Measurements from ENCODE around the gene CMTM8. TPM values are rescaled to one million over a fixed set of nuclear protein-coding genes. Genes with fewer than 3 reads are reported as not detected.

The CMTM8 gene
- total RNA-seq, 4 donors from 2014 or later, result 1.4 to 4.1 (median 2.9) TPM

DNA sequence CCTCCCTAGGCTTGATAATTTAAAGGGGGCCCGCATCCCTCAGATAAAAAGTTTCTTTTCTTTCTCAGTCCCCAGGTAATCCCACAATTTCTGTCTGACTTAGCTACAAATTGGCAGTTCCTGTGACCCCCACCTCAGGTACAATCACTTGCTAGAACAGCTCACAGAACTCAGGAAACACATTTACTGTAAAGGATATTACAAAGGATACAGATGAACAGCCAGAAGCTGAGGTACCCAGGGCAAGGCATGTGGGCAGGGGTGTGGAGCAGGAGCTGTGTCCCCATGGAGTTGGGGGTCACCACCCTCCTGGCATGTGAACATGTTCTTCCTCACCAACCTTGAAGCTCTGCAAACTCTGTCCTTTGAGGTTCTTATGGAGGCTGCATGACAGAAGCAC is 73.8 kb downstream of the CMTM8 start:
- ATAC-seq (no peak), DNase-seq (no peak)
- H3K36me3 ChIP-seq, result no peaks in the 10 kb centered on the region
- peaks cover 0 to 5% of the 10 kb centered on the region in 2 donors for H3K4me1 ChIP-seq
- H3K27me3 ChIP-seq, result no peaks in the 10 kb centered on the region
- H3K4me3 ChIP-seq, result no peak overlapping the region
- no peak overlapping the region for H3K27ac ChIP-seq
- intact Hi-C loops (cut with DNase I; ENCODE audit: low total_unique reads) (no loop called here), in situ Hi-C loops (cut with MboI; ENCODE audit: low sequenced_read_pairs in 4 of 4) (no loop called here)
- H3K9me3 ChIP-seq, result no peaks in the 10 kb centered on the region
- no peak for TF ChIP-seq POLR2A (IDR thresholded peaks at IDR 0.05)
- TF ChIP-seq, protein P1, sequence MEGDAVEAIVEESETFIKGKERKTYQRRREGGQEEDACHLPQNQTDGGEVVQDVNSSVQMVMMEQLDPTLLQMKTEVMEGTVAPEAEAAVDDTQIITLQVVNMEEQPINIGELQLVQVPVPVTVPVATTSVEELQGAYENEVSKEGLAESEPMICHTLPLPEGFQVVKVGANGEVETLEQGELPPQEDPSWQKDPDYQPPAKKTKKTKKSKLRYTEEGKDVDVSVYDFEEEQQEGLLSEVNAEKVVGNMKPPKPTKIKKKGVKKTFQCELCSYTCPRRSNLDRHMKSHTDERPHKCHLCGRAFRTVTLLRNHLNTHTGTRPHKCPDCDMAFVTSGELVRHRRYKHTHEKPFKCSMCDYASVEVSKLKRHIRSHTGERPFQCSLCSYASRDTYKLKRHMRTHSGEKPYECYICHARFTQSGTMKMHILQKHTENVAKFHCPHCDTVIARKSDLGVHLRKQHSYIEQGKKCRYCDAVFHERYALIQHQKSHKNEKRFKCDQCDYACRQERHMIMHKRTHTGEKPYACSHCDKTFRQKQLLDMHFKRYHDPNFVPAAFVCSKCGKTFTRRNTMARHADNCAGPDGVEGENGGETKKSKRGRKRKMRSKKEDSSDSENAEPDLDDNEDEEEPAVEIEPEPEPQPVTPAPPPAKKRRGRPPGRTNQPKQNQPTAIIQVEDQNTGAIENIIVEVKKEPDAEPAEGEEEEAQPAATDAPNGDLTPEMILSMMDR (IDR thresholded peaks at IDR 0.05 in 4 of 5, conservative IDR thresholded peaks at IDR 0.05 in 1 of 5), result no peak

DNA sequence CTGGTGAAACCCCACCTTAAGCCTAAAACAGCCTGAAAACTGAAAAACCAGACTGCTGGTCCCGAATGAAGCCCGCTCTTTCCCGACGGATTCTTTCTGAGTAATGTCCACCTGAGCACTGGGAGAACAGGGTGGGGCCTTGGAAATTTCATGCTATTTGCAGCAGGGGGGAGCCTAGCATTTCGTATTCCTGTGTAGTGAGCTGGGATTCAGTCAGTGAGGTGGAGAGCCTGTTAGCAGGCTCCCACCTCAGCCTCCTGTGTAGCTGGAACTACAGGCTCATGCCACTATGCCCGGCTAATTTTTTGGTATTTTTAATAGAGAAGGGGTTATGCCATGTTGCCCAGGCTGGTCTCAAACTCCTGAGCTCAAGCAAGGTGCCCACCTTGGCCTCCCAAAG is 74.7 kb downstream of the CMTM8 start:
- Histone ChIP-seq H3K27me3 (no peaks in the 10 kb centered on the region), H3K9me3 (no peaks in the 10 kb centered on the region), H3K36me3 (no peaks in the 10 kb centered on the region), H3K27ac (no peak overlapping the region), H3K4me1 (peaks cover 0 to 5% of the 10 kb centered on the region in 2 donors), H3K4me3 (no peak overlapping the region)
- TF ChIP-seq, protein P1 (IDR thresholded peaks at IDR 0.05 in 4 of 5, conservative IDR thresholded peaks at IDR 0.05 in 1 of 5), result no peak
- TF ChIP-seq POLR2A (IDR thresholded peaks at IDR 0.05), result no peak
- in situ Hi-C loops (cut with MboI; ENCODE audit: low sequenced_read_pairs in 4 of 4), result no loop called here
- ATAC-seq (no peak), DNase-seq (no peak)
- intact Hi-C loops (cut with DNase I; ENCODE audit: low total_unique reads), result no loop called here

DNA sequence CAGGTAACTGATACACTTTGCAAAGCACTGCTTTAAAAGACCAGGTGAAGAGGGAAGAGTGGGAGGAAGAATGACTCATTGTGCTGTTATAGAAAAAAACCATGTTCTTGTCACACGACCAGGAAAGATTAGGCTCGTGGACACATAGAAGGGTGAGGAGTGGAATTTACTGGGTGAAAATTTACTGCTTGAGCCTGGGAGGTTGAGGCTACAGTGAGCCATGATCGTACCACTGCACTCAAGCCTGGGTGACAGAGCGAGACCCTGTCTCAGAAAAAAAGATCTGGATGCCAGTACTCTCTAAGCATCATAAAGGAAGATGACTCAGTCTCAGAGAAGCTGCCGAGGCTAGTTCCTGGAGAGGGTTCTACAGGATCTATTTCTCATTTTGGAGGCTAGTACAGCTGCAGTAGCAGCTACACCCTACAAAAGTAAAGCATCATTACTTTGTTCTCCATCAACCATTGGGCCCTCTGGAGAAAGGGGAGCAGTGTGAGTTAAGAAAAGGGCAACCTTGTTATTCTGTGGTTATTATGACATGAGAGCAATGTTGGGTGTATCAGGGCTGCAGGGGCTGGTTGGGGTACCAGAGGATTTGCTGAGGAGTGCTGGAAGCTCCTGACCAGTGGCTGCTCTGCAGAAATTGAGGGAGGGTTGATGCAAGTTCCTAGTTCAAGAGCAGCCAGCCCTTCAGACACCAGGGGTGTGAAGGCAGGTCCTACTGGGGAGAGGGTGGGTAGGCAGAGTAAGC is 75.4 kb downstream of the CMTM8 start:
- ATAC-seq, result peak in 1 of 2 donors; percentile 12
- TF ChIP-seq POLR2A (IDR thresholded peaks at IDR 0.05), result no peak
- TF ChIP-seq, protein P1 (IDR thresholded peaks at IDR 0.05 in 4 of 5, conservative IDR thresholded peaks at IDR 0.05 in 1 of 5), result no peak

DNA sequence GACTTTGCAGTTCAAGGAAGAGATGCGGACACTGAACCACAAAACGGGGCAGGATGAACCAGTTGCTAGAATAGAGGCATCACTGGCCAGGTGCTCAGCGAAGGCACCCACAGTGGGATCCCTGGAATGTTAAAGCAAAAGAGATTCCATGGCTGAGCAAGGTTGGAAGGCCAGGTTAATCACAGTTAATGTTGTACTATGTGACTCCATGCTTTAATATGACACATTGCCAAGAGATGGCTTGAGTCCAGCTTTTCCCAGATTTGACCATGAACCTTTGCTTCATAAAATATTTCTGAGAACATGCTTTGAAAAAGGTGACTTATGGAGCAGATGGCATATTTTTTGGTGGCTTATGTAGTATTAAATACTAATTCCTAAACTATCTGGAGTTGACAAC is 77.0 kb downstream of the CMTM8 start:
- no peak overlapping the region for H3K27ac ChIP-seq
- H3K9me3 ChIP-seq, result no peaks in the 10 kb centered on the region
- TF ChIP-seq, protein P1 (IDR thresholded peaks at IDR 0.05 in 4 of 5, conservative IDR thresholded peaks at IDR 0.05 in 1 of 5), result no peak
- no peak for ATAC-seq
- intact Hi-C loops (cut with DNase I; ENCODE audit: low total_unique reads), result no loop called here
- in situ Hi-C loops (cut with MboI; ENCODE audit: low sequenced_read_pairs in 4 of 4), result no loop called here
- no peaks in the 10 kb centered on the region for H3K27me3 ChIP-seq
- no peak for DNase-seq
- no peaks in the 10 kb centered on the region for H3K36me3 ChIP-seq
- H3K4me3 ChIP-seq, result no peak overlapping the region
- H3K4me1 ChIP-seq, result peaks cover 0 to 4% of the 10 kb centered on the region in 2 donors

More for the DNA sequence above, 75.4 kb downstream of the CMTM8 start:
- H3K4me3 ChIP-seq, result no peak overlapping the region
- no peaks in the 10 kb centered on the region for H3K36me3 ChIP-seq
- in situ Hi-C loops (cut with MboI; ENCODE audit: low sequenced_read_pairs in 4 of 4) (no loop called here), intact Hi-C loops (cut with DNase I; ENCODE audit: low total_unique reads) (no loop called here)
- H3K4me1 ChIP-seq, result peaks cover 0 to 5% of the 10 kb centered on the region in 2 donors
- DNase-seq, result no peak
- no peaks in the 10 kb centered on the region for H3K9me3 ChIP-seq
- H3K27me3 ChIP-seq, result no peaks in the 10 kb centered on the region
- H3K27ac ChIP-seq, result no peak overlapping the region
